SW480 (cell line): ENCODE data around the gene FAM161A.
"Not testable (repeated sequence)": the region's sequence is repeated elsewhere in the genome, so short reads cannot be mapped to it uniquely, and the experiment has no call there.

Source experiments
- DNase-seq: peaks from one replicate; pipeline ENCODE4 v3.0.0-alpha.2; 2016; ENCODE audit warnings: low spot score

Gene FAM161A

GRCh38 chr2:61845320-61845719 lies 8.5 kb downstream of the FAM161A start:
- DNase-seq: no peak

GRCh38 chr2:61841286-61841685 lies 12.6 kb downstream of the FAM161A start:
- DNase-seq: no peak

GRCh38 chr2:61834893-61835292 lies 19.0 kb downstream of the FAM161A start:
- DNase-seq: peak; percentile 13

GRCh38 chr2:61833971-61834370 lies 19.9 kb downstream of the FAM161A start:
- no peak for DNase-seq

- no peak for DNase-seq
These were observed 21.5 kb downstream of the FAM161A start for GRCh38 chr2:61832183-61832841.

GRCh38 chr2:61822255-61822654 lies 31.6 kb downstream of the FAM161A start:
- no peak for DNase-seq

- no peak for DNase-seq
These were observed 37.1 kb downstream of the FAM161A start for GRCh38 chr2:61816480-61817355.

- DNase-seq: no peak
These were observed 39.2 kb downstream of the FAM161A start for GRCh38 chr2:61814539-61815160.

- DNase-seq: not testable (repeated sequence)
These were observed 40.5 kb downstream of the FAM161A start for GRCh38 chr2:61813314-61813713.

- DNase-seq: no peak
These were observed 42.0 kb downstream of the FAM161A start for GRCh38 chr2:61811821-61812220.

GRCh38 chr2:61810203-61810602 lies 43.7 kb downstream of the FAM161A start:
- not testable (repeated sequence) for DNase-seq

GRCh38 chr2:61808693-61809092 lies 45.2 kb downstream of the FAM161A start:
- DNase-seq: not testable (repeated sequence)

- no peak for DNase-seq
These were observed 46.7 kb downstream of the FAM161A start for GRCh38 chr2:61807036-61807757.

GRCh38 chr2:61802548-61802947 lies 51.3 kb downstream of the FAM161A start:
- DNase-seq: no peak

GRCh38 chr2:61799099-61799498 lies 54.8 kb downstream of the FAM161A start:
- DNase-seq: no peak

GRCh38 chr2:61797446-61797845 lies 56.4 kb downstream of the FAM161A start:
- DNase-seq: not testable (repeated sequence)

GRCh38 chr2:61795408-61795807 lies 58.5 kb downstream of the FAM161A start:
- no peak for DNase-seq

- DNase-seq: peak; percentile 79
These were observed 60.4 kb downstream of the FAM161A start for GRCh38 chr2:61793389-61793836.

- no peak for DNase-seq
These were observed 61.4 kb downstream of the FAM161A start for GRCh38 chr2:61792355-61792890.

GRCh38 chr2:61789807-61790602 lies 63.9 kb downstream of the FAM161A start:
- no peak for DNase-seq
